Measurements from ENCODE around the gene NAGS. TPM values are rescaled to one million over a fixed set of nuclear protein-coding genes. Genes with fewer than 3 reads are reported as not detected.

Gene NAGS
- total RNA-seq, 4 donors from 2014 or later: 1.3 to 9.7 (median 2.6) TPM

DNA sequence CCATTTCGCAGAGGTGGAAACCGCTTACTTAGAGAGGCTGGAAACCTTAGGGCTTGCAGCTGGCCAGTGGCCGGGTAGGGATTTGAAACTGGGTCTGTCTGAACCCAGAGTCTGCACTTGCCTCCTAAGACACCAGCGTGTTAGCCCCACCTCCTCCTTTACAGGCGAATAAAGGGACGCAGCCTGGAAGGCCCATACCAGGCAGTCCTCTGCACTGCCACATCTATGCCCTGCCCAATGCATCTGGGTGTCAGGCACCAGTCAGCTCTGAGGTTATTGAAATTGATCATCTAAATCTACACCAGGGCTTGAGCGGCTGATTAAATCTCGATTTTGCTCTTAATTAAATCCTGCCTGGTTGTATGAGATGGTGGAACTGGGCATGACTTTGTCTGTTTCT is 19.9 kb upstream of the NAGS start:
- H3K27me3 ChIP-seq: peaks cover 5 to 33% of the 10 kb centered on the region in 2 donors
- H3K4me3 ChIP-seq: no peak overlapping the region

DNA sequence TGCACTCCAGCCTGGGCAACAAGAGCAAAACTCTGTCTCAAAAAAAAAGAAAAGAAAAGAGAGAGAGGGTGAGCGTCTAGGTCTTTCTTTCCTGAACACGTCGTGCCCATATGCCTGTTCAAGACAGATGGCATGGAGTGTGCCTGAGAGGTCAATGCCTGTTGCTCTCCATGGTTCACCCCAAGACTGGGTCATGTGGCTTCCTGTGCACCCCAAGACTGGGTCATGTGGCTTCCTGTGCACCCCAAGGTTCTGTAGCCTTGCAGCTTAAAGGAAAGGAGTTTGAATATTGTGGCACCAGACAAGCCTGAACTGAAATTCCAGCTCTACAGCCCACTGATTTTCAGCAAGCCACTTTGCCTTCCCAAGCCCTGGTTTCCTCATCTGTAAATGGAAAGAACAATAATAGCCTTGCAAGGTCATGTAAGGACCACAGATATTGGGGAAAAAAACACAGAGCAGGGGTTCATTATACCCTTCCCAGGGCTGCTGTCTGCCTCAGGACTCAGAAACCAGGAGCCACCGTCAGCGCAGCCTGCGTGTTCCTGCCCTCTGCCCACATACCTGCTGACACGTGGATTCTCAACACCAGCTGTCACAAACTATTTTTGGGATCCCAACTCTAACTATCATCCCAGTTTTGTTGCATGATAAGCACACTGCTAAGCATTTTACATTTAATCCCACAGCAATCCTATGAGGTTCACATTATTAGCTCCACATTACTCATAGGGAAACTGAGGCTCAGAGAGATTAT is 18.0 kb upstream of the NAGS start:
- H3K36me3 ChIP-seq: no peaks in the 10 kb centered on the region
- peaks cover 0 to 8% of the 10 kb centered on the region in 2 donors for H3K4me1 ChIP-seq
- intact Hi-C loops (cut with DNase I; ENCODE audit: low total_unique reads): no loop called here
- TF ChIP-seq, protein P1, sequence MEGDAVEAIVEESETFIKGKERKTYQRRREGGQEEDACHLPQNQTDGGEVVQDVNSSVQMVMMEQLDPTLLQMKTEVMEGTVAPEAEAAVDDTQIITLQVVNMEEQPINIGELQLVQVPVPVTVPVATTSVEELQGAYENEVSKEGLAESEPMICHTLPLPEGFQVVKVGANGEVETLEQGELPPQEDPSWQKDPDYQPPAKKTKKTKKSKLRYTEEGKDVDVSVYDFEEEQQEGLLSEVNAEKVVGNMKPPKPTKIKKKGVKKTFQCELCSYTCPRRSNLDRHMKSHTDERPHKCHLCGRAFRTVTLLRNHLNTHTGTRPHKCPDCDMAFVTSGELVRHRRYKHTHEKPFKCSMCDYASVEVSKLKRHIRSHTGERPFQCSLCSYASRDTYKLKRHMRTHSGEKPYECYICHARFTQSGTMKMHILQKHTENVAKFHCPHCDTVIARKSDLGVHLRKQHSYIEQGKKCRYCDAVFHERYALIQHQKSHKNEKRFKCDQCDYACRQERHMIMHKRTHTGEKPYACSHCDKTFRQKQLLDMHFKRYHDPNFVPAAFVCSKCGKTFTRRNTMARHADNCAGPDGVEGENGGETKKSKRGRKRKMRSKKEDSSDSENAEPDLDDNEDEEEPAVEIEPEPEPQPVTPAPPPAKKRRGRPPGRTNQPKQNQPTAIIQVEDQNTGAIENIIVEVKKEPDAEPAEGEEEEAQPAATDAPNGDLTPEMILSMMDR (IDR thresholded peaks at IDR 0.05): no peak
- TF ChIP-seq POLR2A (IDR thresholded peaks at IDR 0.05): no peak
- DNase-seq: no peak
- H3K9me3 ChIP-seq: no peaks in the 10 kb centered on the region
- H3K4me3 ChIP-seq: no peak overlapping the region
- no peak overlapping the region for H3K27ac ChIP-seq
- peaks cover 5 to 33% of the 10 kb centered on the region in 2 donors for H3K27me3 ChIP-seq

More for the DNA sequence above, 19.9 kb upstream of the NAGS start:
- no peaks in the 10 kb centered on the region for H3K9me3 ChIP-seq
- H3K4me1 ChIP-seq: peaks cover 0 to 8% of the 10 kb centered on the region in 2 donors
- H3K36me3 ChIP-seq: no peaks in the 10 kb centered on the region
- intact Hi-C loops (cut with DNase I; ENCODE audit: low total_unique reads): no loop called here
- TF ChIP-seq, protein P1 (IDR thresholded peaks at IDR 0.05): no peak
- TF ChIP-seq POLR2A (IDR thresholded peaks at IDR 0.05): no peak
- no peak for DNase-seq
- no peak overlapping the region for H3K27ac ChIP-seq

DNA sequence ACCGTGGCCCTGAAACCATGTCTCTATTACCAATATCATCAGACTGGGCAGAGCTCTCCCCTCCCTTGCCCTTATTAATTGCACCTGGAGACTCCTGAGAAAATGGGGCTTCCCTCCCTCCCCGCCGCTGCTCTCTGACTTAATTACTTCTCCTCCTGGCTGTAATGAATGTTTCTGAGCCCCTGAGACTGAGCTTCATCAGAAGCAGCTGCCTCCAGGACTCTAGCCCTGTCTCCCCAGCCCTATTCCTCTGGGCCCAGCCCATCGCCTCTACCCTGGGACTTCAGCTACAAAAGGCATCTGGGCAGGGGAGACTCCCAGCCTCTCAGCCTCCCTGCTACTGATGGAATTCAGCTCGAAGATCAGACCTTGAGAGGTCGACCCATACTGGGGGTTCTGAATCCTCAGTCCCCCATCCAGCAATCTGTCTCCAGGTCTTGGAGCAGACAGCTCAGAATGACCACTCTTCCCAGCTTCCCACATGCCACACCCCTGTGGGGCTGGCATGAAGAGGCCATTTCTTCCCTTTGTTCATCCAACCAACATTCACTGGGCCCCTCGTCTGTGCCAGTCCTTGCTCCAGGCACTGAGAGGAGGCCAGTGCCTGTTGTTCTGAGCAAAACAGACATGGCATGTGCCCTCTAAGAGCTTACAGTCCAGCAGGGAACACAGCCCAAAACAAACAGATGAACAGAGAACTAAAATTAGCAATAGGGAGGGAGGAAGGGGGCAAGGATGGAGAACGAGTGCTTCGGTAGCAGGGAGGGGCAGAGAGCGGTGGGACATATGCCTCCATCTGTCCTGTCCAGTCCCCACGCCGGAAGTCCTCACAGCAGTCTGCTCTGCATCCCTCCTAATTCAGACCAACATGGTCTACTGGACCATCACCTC is 17.0 kb upstream of the NAGS start:
- Histone ChIP-seq H3K36me3 (no peaks in the 10 kb centered on the region), H3K27ac (no peak overlapping the region), H3K9me3 (no peaks in the 10 kb centered on the region), H3K27me3 (peaks cover 5 to 30% of the 10 kb centered on the region in 2 donors), H3K4me1 (peaks cover 0 to 8% of the 10 kb centered on the region in 2 donors), H3K4me3 (no peak overlapping the region)
- DNase-seq: no peak
- TF ChIP-seq, protein P1 (IDR thresholded peaks at IDR 0.05): no peak
- TF ChIP-seq POLR2A (IDR thresholded peaks at IDR 0.05): no peak
- intact Hi-C loops (cut with DNase I; ENCODE audit: low total_unique reads): no loop called here

DNA sequence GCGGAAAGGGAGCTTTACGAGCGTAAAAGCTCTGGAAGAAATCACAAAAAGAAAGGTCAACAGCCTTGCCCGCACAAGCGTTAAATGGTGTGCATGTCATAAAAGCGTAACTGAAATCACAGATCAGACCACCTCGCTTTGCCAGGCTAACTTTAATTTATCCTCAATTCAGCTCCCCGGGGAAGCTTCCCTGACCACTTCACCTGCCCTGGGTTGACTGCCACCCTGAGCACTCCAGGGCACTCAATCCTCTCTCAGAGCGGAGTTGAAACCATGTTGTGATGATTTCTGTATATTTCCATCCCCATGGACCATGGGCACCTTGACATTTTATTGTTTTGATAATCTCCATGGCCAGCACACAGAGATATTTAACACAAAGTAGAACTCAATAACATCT is 16.1 kb upstream of the NAGS start:
- Histone ChIP-seq H3K27ac (no peak overlapping the region), H3K27me3 (peaks cover 4 to 20% of the 10 kb centered on the region in 2 donors)
- DNase-seq: no peak

More for the DNA sequence above, 16.1 kb upstream of the NAGS start:
- Histone ChIP-seq H3K4me1 (peaks cover 0 to 8% of the 10 kb centered on the region in 2 donors), H3K36me3 (no peaks in the 10 kb centered on the region), H3K9me3 (no peaks in the 10 kb centered on the region), H3K4me3 (no peak overlapping the region)
- TF ChIP-seq POLR2A (IDR thresholded peaks at IDR 0.05): no peak
- TF ChIP-seq, protein P1 (IDR thresholded peaks at IDR 0.05): no peak
- intact Hi-C loops (cut with DNase I; ENCODE audit: low total_unique reads): no loop called here
